DND-41 (cell line): ENCODE data around the gene ZBTB37.

Source experiments
- ATAC-seq: fragments of 200-7000 bp; cut with Tn5 transposase; 3 replicates; pipeline ENCODE4 v1.9.1; 2021; ENCODE audit warnings: low read depth; ENCODE audit not compliant: insufficient read depth
- DNase-seq: peaks from one replicate; pipeline ENCODE4 v3.0.0-alpha.2; 2020
- H2AFZ ChIP-seq: 2 replicates; pipeline ENCODE4 v1.6.0; 2012; ENCODE audit warnings: low read depth, low read length
- H3K27ac ChIP-seq: 2 replicates; pipeline ENCODE4 v1.5.1; 2012; ENCODE audit warnings: low read length, inconsistent platforms
- H3K27me3 ChIP-seq: fragments of 200-600 bp; sonication (generic); 2 replicates; pipeline ENCODE4 v1.6.0; 2012; ENCODE audit warnings: low read length, mild to moderate bottlenecking, inconsistent platforms; ENCODE audit not compliant: insufficient read depth, poor library complexity
- H3K36me3 ChIP-seq: 2 replicates; pipeline ENCODE4 v1.5.1; 2012; ENCODE audit warnings: low read length, inconsistent platforms; ENCODE audit not compliant: insufficient read depth
- H3K4me1 ChIP-seq: 2 replicates; pipeline ENCODE4 v1.5.1; 2012; ENCODE audit warnings: mild to moderate bottlenecking, low read length; ENCODE audit not compliant: insufficient read depth
- H3K4me2 ChIP-seq: 2 replicates; pipeline ENCODE4 v1.6.0; 2012; ENCODE audit warnings: mild to moderate bottlenecking, moderate library complexity, low read length, inconsistent platforms; ENCODE audit not compliant: insufficient read depth
- H3K4me3 ChIP-seq, 2 experiments: fragments of 200-600 bp in 1 of 2; shearing (Covaris generic) in 1 of 2; 2 replicates each; pipeline ENCODE4 v1.5.1; 2012 to 2016; ENCODE audit warnings: inconsistent platforms in 2 of 2, low read length in 2 of 2, mild to moderate bottlenecking in 2 of 2, low read depth in 1 of 2, moderate library complexity in 1 of 2
- H3K79me2 ChIP-seq: 2 replicates; pipeline ENCODE4 v1.6.0; 2012; ENCODE audit warnings: low read length, inconsistent platforms; ENCODE audit not compliant: insufficient read depth
- H3K9ac ChIP-seq: 2 replicates; pipeline ENCODE4 v1.6.0; 2012; ENCODE audit warnings: low read depth, mild to moderate bottlenecking, inconsistent platforms, low read length, moderate library complexity
- H3K9me3 ChIP-seq: 2 replicates; pipeline ENCODE4 v1.5.1; 2012; ENCODE audit warnings: low read length, moderate library complexity, mild to moderate bottlenecking, inconsistent platforms; ENCODE audit not compliant: insufficient read depth, severe bottlenecking
- H4K20me1 ChIP-seq: 2 replicates; pipeline ENCODE4 v1.6.0; 2012; ENCODE audit warnings: low read length; ENCODE audit not compliant: insufficient read depth
- EZH2 ChIP-seq: IDR thresholded peaks from 3 replicates; pipeline ENCODE4 v1.6.1; 2012; ENCODE audit warnings: borderline replicate concordance, low read depth, mild to moderate bottlenecking, moderate library complexity, low read length, inconsistent platforms; ENCODE audit not compliant: severe bottlenecking
- TF ChIP-seq, protein P1 (sequence below): IDR thresholded peaks from 2 replicates; pipeline ENCODE4 v1.5.1; 2012; ENCODE audit warnings: borderline replicate concordance, low read length, moderate library complexity, mild to moderate bottlenecking; ENCODE audit not compliant: poor library complexity, severe bottlenecking; ENCODE audit errors: extremely low read depth

Gene ZBTB37

DNA sequence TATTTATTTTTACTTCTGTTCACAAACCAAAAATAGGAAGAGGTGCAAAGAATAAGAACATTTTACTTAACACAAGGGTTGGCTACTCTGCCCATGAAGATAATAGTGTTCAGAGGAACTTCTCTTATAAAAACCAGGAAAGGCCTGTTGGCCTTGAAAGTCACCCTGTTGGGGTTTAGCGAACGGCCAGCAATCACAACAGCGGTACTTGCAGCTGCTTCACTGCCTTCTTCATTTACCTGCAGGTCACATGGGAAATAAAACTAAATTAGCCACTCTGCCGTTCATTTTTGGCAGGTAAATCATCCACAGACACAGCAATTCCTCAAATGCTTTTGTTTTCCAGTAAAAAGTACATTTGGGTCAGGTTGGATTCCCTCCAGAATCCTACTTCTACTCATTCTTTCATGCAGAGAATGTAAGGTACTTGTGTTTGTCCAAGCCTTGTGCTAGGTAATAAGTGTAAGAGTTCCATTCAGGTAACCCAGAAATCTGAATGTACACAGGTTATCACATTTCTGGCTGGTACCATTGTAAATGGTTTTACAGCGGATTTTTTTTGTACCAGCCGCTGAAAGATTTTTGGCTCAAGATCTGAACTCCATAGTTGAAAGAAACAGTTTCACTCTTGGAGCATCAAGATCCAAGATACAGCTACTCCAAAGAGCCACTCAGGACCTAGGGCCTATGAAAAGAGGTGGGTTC, 35.8 kb downstream of the ZBTB37 start:
- Histone ChIP-seq H3K79me2 (no peaks in the 10 kb centered on the region), H3K27ac (no peak overlapping the region), H3K27me3 (no peaks in the 10 kb centered on the region), H4K20me1 (no peaks in the 10 kb centered on the region), H3K4me1 (no peaks in the 10 kb centered on the region), H3K36me3 (no peaks in the 10 kb centered on the region), H3K9me3 (no peaks in the 10 kb centered on the region), H3K4me2 (no peak overlapping the region), H2AFZ (no peak overlapping the region), H3K4me3 (no peak overlapping the region), H3K9ac (no peak overlapping the region)
- TF ChIP-seq, protein P1, sequence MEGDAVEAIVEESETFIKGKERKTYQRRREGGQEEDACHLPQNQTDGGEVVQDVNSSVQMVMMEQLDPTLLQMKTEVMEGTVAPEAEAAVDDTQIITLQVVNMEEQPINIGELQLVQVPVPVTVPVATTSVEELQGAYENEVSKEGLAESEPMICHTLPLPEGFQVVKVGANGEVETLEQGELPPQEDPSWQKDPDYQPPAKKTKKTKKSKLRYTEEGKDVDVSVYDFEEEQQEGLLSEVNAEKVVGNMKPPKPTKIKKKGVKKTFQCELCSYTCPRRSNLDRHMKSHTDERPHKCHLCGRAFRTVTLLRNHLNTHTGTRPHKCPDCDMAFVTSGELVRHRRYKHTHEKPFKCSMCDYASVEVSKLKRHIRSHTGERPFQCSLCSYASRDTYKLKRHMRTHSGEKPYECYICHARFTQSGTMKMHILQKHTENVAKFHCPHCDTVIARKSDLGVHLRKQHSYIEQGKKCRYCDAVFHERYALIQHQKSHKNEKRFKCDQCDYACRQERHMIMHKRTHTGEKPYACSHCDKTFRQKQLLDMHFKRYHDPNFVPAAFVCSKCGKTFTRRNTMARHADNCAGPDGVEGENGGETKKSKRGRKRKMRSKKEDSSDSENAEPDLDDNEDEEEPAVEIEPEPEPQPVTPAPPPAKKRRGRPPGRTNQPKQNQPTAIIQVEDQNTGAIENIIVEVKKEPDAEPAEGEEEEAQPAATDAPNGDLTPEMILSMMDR = no peak
- TF ChIP-seq EZH2 = no peak
- no peak for DNase-seq
- ATAC-seq = no peak

DNA sequence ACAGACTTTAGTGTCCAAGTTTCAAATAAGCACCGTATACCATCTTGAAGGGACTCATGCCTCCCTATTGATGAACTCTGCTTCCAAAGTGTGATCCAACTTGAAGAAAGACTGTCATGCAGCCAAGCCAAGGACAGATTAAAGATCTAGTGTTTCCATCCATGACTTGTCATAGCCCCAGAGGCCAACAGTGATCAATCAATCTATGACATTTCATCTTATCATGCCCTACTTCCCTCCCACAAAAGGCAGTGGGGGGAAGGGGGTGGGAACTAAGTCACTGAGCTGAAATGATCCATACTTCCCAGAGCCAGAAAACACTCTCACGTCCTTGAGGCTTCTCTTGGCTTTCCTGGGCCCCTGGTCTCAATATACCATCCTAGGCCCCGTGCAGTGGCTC, 44.9 kb downstream of the ZBTB37 start:
- H3K9ac ChIP-seq = no peak overlapping the region
- no peak overlapping the region for H3K4me3 ChIP-seq
- no peaks in the 10 kb centered on the region for H3K79me2 ChIP-seq
- H3K36me3 ChIP-seq = no peaks in the 10 kb centered on the region
- H3K27me3 ChIP-seq = no peaks in the 10 kb centered on the region
- no peak for ATAC-seq
- no peaks in the 10 kb centered on the region for H3K4me1 ChIP-seq
- H3K4me2 ChIP-seq = no peak overlapping the region
- H3K27ac ChIP-seq = no peak overlapping the region
- H4K20me1 ChIP-seq = no peaks in the 10 kb centered on the region
- no peak for DNase-seq
- TF ChIP-seq, protein P1 = no peak
- TF ChIP-seq EZH2 = no peak
- H2AFZ ChIP-seq = no peak overlapping the region
- no peaks in the 10 kb centered on the region for H3K9me3 ChIP-seq

DNA sequence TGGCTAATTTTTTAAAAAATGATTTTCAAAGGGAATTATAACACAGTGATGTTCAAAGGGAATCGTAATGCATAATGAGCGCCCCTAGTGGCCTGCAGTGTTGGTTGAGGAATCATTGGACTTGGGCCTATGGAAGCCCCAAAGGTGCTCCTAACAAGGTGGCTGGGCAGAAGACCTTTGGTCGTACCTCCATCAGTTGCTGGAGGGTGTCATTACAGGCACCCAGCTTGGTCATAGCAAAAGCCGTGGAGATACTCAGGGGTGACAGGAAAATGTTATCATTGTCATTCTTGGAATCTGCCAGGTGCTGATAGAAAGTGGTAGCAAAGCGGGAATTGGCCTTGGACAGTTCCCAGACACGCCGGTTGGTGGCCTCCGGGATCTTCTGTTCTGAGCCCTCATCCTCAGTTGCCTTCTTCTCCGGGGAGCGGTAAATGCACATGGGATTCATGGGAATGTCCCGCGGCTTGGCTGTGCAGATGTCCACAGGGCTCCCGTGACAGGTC, 46.2 kb downstream of the ZBTB37 start:
- H4K20me1 ChIP-seq = no peaks in the 10 kb centered on the region
- H3K9me3 ChIP-seq = no peaks in the 10 kb centered on the region
- no peak overlapping the region for H3K9ac ChIP-seq
- H3K27ac ChIP-seq = no peak overlapping the region
- DNase-seq (peak; percentile 34), ATAC-seq (peak; percentile 67)
- no peaks in the 10 kb centered on the region for H3K36me3 ChIP-seq
- H3K4me2 ChIP-seq = no peak overlapping the region
- no peak overlapping the region for H3K4me3 ChIP-seq
- no peak for TF ChIP-seq EZH2
- TF ChIP-seq, protein P1 = peak; percentile 55
- H3K4me1 ChIP-seq = no peaks in the 10 kb centered on the region
- no peaks in the 10 kb centered on the region for H3K79me2 ChIP-seq
- no peaks in the 10 kb centered on the region for H3K27me3 ChIP-seq
- no peak overlapping the region for H2AFZ ChIP-seq
